GM12892 (cell line): ENCODE results near the gene PORCN.

Source experiments
- POLR2A ChIP-seq: IDR thresholded peaks from 2 replicates; pipeline ENCODE4 v1.6.1; 2011; ENCODE audit warnings: low read depth, low read length, control low read depth
- POLR2AphosphoS5 ChIP-seq: IDR thresholded peaks from 2 replicates; pipeline ENCODE4 v1.6.1; 2011; ENCODE audit warnings: low read depth, low read length, control low read depth
- TAF1 ChIP-seq: IDR thresholded peaks from 2 replicates; pipeline ENCODE4 v1.6.1; 2011; ENCODE audit warnings: low read depth, mild to moderate bottlenecking, control low read depth, low read length, borderline replicate concordance

DNA sequence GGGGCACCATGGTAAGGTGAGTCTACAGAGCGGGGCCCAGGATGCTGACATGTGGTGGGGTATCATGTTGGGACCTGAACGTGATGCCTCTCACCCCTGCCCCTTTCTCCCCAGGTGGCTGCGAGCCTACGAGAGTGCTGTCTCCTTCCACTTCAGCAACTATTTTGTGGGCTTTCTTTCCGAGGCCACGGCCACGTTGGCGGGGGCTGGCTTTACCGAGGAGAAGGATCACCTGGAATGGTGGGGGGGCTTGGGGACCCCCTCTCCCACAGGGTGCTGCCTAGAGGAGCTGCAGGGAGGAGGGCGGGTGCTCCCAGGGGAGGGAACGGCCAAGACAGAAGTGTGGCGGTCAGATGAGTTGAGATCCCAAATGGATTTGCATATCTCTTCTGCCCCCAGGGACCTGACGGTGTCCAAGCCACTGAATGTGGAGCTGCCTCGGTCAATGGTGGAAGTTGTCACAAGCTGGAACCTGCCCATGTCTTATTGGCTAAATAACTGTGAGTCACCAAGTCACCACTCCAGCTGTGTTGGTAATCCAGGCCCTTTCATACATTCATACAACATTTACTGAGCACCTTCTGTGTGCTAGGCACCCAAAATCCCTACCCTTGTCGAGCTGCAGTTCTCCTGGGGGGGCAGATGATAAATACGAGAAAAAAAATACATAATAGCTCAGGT lies 5.5 kb downstream of the PORCN start:
- TF ChIP-seq POLR2A (no peak), TAF1 (no peak), POLR2AphosphoS5 (no peak)
